ENCODE results near the gene CACNA1E. TPM values are rescaled to one million over a fixed set of nuclear protein-coding genes. Genes with fewer than 3 reads are reported as not detected.

The CACNA1E gene
- total RNA-seq, 4 donors from 2014 or later, result 0.19 to 1.3 (median 0.44) TPM; not detected in 1

- DNase-seq (ENCODE audit: low spot score), result no peak
- no peak for ATAC-seq (ENCODE audit: low FRiP score)
- no peak for TF ChIP-seq CTCF (IDR thresholded peaks at IDR 0.05)
Measured at GRCh38 chr1:181604482-181605249, 121.3 kb downstream of the CACNA1E start.

GRCh38 chr1:181607524-181607923 lies 124.2 kb downstream of the CACNA1E start:
- no peak for TF ChIP-seq CTCF (IDR thresholded peaks at IDR 0.05)
- ATAC-seq (ENCODE audit: low FRiP score), result no peak
- DNase-seq (ENCODE audit: low spot score), result no peak

- no peak for ATAC-seq (ENCODE audit: low FRiP score)
- DNase-seq (ENCODE audit: low spot score), result no peak
- no peak for TF ChIP-seq CTCF (IDR thresholded peaks at IDR 0.05)
Measured at GRCh38 chr1:181608386-181608785, 125.1 kb downstream of the CACNA1E start.

- no peak for ATAC-seq (ENCODE audit: low FRiP score)
- no peak for DNase-seq (ENCODE audit: low spot score)
- no peak for TF ChIP-seq CTCF (IDR thresholded peaks at IDR 0.05)
Measured at GRCh38 chr1:181608948-181609347, 125.6 kb downstream of the CACNA1E start.

- TF ChIP-seq CTCF (IDR thresholded peaks at IDR 0.05), result no peak
- DNase-seq (ENCODE audit: low spot score) (no peak), ATAC-seq (ENCODE audit: low FRiP score) (no peak)
Measured at GRCh38 chr1:181612100-181612499, 128.8 kb downstream of the CACNA1E start.

- TF ChIP-seq CTCF (IDR thresholded peaks at IDR 0.05), result no peak
- ATAC-seq (ENCODE audit: low FRiP score) (no peak), DNase-seq (ENCODE audit: low spot score) (no peak)
Measured at GRCh38 chr1:181618559-181618958, 135.2 kb downstream of the CACNA1E start.

- TF ChIP-seq CTCF (IDR thresholded peaks at IDR 0.05), result no peak
- DNase-seq (ENCODE audit: low spot score), result no peak
Measured at GRCh38 chr1:181620183-181620582, 136.9 kb downstream of the CACNA1E start.

More at GRCh38 chr1:181620183-181620582, 136.9 kb downstream of the CACNA1E start:
- ATAC-seq (ENCODE audit: low FRiP score), result no peak
